HG02623 (cell line): ENCODE data around the gene NR2F2.

Experiments used
- ATAC-seq: cut with Tn5 transposase; IDR thresholded peaks from one replicate; pipeline ENCODE4 v1.9.1; 2021; ENCODE audit warnings: moderate library complexity; ENCODE audit not compliant: unreplicated experiment

NR2F2 gene

GRCh38 chr15:96352604-96353405 lies 22.3 kb downstream of the NR2F2 start:
- ATAC-seq = no peak

- no peak for ATAC-seq
Observed at GRCh38 chr15:96353416-96353929, 23.0 kb downstream of the NR2F2 start.

- no peak for ATAC-seq
Observed at GRCh38 chr15:96353930-96354730, 23.6 kb downstream of the NR2F2 start.

GRCh38 chr15:96354731-96355567 lies 24.4 kb downstream of the NR2F2 start:
- no peak for ATAC-seq

GRCh38 chr15:96355568-96356187 lies 25.2 kb downstream of the NR2F2 start:
- ATAC-seq = no peak

GRCh38 chr15:96356494-96357455 lies 26.3 kb downstream of the NR2F2 start:
- ATAC-seq = peak; percentile 81

GRCh38 chr15:96358001-96358801 lies 27.7 kb downstream of the NR2F2 start:
- no peak for ATAC-seq

- no peak for ATAC-seq
Observed at GRCh38 chr15:96358821-96359615, 28.5 kb downstream of the NR2F2 start.

GRCh38 chr15:96359616-96360521 lies 29.4 kb downstream of the NR2F2 start:
- no peak for ATAC-seq

- ATAC-seq = no peak
Observed at GRCh38 chr15:96360581-96361308, 30.2 kb downstream of the NR2F2 start.

GRCh38 chr15:96361309-96362010 lies 31.0 kb downstream of the NR2F2 start:
- no peak for ATAC-seq

- no peak for ATAC-seq
Observed at GRCh38 chr15:96362011-96362754, 31.7 kb downstream of the NR2F2 start.

- ATAC-seq = no peak
Observed at GRCh38 chr15:96362755-96363651, 32.5 kb downstream of the NR2F2 start.

- no peak for ATAC-seq
Observed at GRCh38 chr15:96363707-96364106, 33.2 kb downstream of the NR2F2 start.
